ENCODE data around the gene SERPINI1. TPM values are rescaled to one million over a fixed set of nuclear protein-coding genes. Genes with fewer than 3 reads are reported as not detected.

The SERPINI1 gene
- total and polyA plus RNA-seq, 9 of the 15 experiments (the other 6 are each of a cell fraction or from before 2014, with no cell fraction given) = 1.6 to 9.9 (median 3.5) TPM

DNA sequence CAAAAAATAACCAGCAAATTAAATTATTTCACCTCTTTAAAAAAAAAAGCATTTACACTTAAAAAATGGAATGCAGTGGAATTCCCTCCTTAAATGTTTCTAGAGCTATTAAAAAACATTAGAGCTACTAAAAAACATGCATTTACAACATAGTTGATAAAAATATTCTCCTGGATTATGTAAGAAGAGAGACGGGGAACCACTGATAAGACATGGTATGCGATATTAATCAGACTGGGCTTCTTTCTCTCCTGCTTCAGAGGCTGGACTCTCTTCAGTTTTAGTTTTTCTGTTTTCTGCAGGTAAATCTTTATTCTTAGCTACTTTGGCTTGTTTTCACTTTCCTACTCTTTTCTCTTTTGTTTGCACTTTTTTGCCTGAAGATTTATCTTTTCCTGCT is 41.4 kb upstream of the SERPINI1 start (continued):
- TF ChIP-seq, protein P1, sequence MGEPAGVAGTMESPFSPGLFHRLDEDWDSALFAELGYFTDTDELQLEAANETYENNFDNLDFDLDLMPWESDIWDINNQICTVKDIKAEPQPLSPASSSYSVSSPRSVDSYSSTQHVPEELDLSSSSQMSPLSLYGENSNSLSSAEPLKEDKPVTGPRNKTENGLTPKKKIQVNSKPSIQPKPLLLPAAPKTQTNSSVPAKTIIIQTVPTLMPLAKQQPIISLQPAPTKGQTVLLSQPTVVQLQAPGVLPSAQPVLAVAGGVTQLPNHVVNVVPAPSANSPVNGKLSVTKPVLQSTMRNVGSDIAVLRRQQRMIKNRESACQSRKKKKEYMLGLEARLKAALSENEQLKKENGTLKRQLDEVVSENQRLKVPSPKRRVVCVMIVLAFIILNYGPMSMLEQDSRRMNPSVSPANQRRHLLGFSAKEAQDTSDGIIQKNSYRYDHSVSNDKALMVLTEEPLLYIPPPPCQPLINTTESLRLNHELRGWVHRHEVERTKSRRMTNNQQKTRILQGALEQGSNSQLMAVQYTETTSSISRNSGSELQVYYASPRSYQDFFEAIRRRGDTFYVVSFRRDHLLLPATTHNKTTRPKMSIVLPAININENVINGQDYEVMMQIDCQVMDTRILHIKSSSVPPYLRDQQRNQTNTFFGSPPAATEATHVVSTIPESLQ (CRISPR knock-in tag; IDR thresholded peaks at IDR 0.05) = no peak
- no peak for TF ChIP-seq RBM34 (IDR thresholded peaks at IDR 0.05; ENCODE audit: borderline replicate concordance, insufficient read depth, low read length)

DNA sequence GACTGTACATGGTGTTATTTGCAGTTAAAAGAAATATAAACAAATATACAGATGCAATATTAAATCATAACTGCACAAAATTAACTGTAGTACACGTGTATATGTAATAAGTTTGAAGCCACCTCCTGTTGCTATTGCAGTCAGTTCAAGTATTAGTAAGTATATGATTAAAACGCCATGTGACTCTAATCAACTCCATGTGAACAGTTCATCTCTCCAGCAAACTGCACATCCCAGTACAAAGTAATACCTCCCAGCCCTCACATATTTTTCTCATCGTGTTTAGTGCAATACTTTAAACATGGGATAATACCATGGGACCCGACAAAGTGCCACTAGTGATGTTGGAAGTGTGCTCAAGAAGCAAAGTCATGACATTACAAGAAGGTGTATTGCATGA is 35.5 kb upstream of the SERPINI1 start:
- CTCF ChIA-PET (ENCODE audit: low intra/inter-chr PET ratio) = no interaction called here
- FAIRE-seq = no peak

More for the DNA sequence above, 35.5 kb upstream of the SERPINI1 start:
- no peaks in the 10 kb centered on the region for H3K9me1 ChIP-seq (ENCODE audit: control insufficient read depth, insufficient read depth, low read length)
- DNase-seq (ENCODE audit: extremely low read depth in 1 of 4, low spot score in 3 of 4) (no peak), ATAC-seq (no peak)
- H3K9me3 ChIP-seq (replicated peaks; ENCODE audit: control insufficient read depth, insufficient read depth, low read depth, low read length) = no peaks in the 10 kb centered on the region
- no peak overlapping the region for H3K4me2 ChIP-seq (ENCODE audit: insufficient read depth, low read length)
- H3K79me2 ChIP-seq (ENCODE audit: control insufficient read depth, insufficient read depth, low read length) = peaks cover 75% of the 10 kb centered on the region
- no peak overlapping the region for H3K4me3 ChIP-seq
- POLR2A ChIA-PET = interaction anchor here (0.6 to 1.4 kb wide), 2 partner anchors 10 to 12 kb away, joined by 3 to 4 read pairs; no protein-coding TSS in a partner anchor
- H3K27me3 ChIP-seq (ENCODE audit: control insufficient read depth in 2 of 2, insufficient read depth in 2 of 2, low read length in 2 of 2) = no peaks in the 10 kb centered on the region
- H3K4me1 ChIP-seq (replicated peaks in 1 of 2; ENCODE audit: control insufficient read depth in 2 of 2, insufficient read depth in 2 of 2, low read length in 2 of 2) = no peaks in the 10 kb centered on the region
- intact Hi-C loops (cut with micrococcal nuclease) = no loop called here
- peaks cover 91% of the 10 kb centered on the region for H3K36me3 ChIP-seq (ENCODE audit: control insufficient read depth, insufficient read depth, low read length)
- no peaks in the 10 kb centered on the region for H4K20me1 ChIP-seq (replicated peaks; ENCODE audit: control insufficient read depth, insufficient read depth, low read length)
- BruUV-seq (replicated peaks) = no TSS peak
- TF ChIP-seq, protein P2, sequence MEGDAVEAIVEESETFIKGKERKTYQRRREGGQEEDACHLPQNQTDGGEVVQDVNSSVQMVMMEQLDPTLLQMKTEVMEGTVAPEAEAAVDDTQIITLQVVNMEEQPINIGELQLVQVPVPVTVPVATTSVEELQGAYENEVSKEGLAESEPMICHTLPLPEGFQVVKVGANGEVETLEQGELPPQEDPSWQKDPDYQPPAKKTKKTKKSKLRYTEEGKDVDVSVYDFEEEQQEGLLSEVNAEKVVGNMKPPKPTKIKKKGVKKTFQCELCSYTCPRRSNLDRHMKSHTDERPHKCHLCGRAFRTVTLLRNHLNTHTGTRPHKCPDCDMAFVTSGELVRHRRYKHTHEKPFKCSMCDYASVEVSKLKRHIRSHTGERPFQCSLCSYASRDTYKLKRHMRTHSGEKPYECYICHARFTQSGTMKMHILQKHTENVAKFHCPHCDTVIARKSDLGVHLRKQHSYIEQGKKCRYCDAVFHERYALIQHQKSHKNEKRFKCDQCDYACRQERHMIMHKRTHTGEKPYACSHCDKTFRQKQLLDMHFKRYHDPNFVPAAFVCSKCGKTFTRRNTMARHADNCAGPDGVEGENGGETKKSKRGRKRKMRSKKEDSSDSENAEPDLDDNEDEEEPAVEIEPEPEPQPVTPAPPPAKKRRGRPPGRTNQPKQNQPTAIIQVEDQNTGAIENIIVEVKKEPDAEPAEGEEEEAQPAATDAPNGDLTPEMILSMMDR (IDR thresholded peaks at IDR 0.05 in 2 of 3, conservative IDR thresholded peaks at IDR 0.05 in 1 of 3; ENCODE audit: insufficient read depth in 2 of 3, low read depth in 1 of 3, low read length in 3 of 3) = no peak
- TF ChIP-seq ZNF76 (CRISPR knock-in tag; IDR thresholded peaks at IDR 0.05; ENCODE audit: borderline replicate concordance) = no peak
- H2AFZ ChIP-seq (ENCODE audit: low read depth, low read length) = no peak overlapping the region
- H3K27ac ChIP-seq (ENCODE audit: extremely low read depth, low read depth, low read length) = no peak overlapping the region
- in situ Hi-C loops (cut with MboI) = no loop called here
- 88% methylated on average over 4 of the region's 4 CpGs for WGBS (ENCODE audit: insufficient coverage, low coverage, missing lambda C conversion rate)
- no peak overlapping the region for H3K9ac ChIP-seq (ENCODE audit: insufficient read depth in 1 of 2, low read depth in 2 of 2, low read length in 2 of 2)

All from K562 (cell line).